Measurements from ENCODE around the gene OR56B4. TPM values are rescaled to one million over a fixed set of nuclear protein-coding genes. Genes with fewer than 3 reads are reported as not detected.

Gene OR56B4
- total RNA-seq, 5 donors from 2014 or later (not counting 1 experiment from before 2014, with no cell fraction given): not detected

GRCh38 chr11:6156628-6157359 is 49.3 kb downstream of the OR56B4 start:
- H3K4me1 ChIP-seq (ENCODE audit: control insufficient read depth in 1 of 2, extremely low read depth in 1 of 2, insufficient read depth in 2 of 2, low read length in 2 of 2): no peaks in the 10 kb centered on the region
- ATAC-seq (replicated peaks in 1 of 4) (no peak), DNase-seq (no peak)
- H3K27me3 ChIP-seq (replicated peaks in 1 of 2; ENCODE audit: control insufficient read depth in 2 of 2, extremely low read depth in 1 of 2, insufficient read depth in 2 of 2, low read length in 1 of 2): no peaks in the 10 kb centered on the region
- 75% methylated on average over 4 of the region's 7 CpGs for WGBS (ENCODE audit: insufficient coverage)
- no peak overlapping the region for H3K4me3 ChIP-seq (ENCODE audit: control insufficient read depth in 1 of 2, extremely low read depth in 1 of 2, low read length in 1 of 2)
- CTCF ChIA-PET: interaction anchor here in 1 of 2 donors (0.5 kb wide), 1 partner anchor 203 kb away, joined by 4 read pairs; no protein-coding TSS in a partner anchor
- no peak overlapping the region for H3K27ac Mint-ChIP-seq
- POLR2A ChIA-PET: no interaction called here
- H3K27me3 Mint-ChIP-seq: peaks cover 2 to 16% of the 10 kb centered on the region in 2 donors
- no peaks in the 10 kb centered on the region for H3K9me3 Mint-ChIP-seq
- no peaks in the 10 kb centered on the region for H3K4me1 Mint-ChIP-seq
- no peak overlapping the region for H3K27ac ChIP-seq (ENCODE audit: low read length)
- H3K36me3 ChIP-seq (ENCODE audit: control insufficient read depth in 2 of 2, extremely low read depth in 1 of 2, insufficient read depth in 1 of 2, low read length in 1 of 2): no peaks in the 10 kb centered on the region
- H3K4me3 Mint-ChIP-seq: no peak overlapping the region
- no peaks in the 10 kb centered on the region for H3K9me3 ChIP-seq
- H3K36me3 Mint-ChIP-seq: no peaks in the 10 kb centered on the region

Other genes starting within 250 kb of the OR56B4 start
- gene OR52E8, start 250.0 kb upstream of the OR56B4 start, total RNA-seq: not detected
- not detected for gene OR52E4, start 227.1 kb upstream of the OR56B4 start, total RNA-seq
- gene OR52E5, start 214.5 kb upstream of the OR56B4 start, total RNA-seq: not detected
- not detected for gene OR56A3, start 165.4 kb upstream of the OR56B4 start, total RNA-seq
- gene OR56A5, start 139.2 kb upstream of the OR56B4 start, total RNA-seq: not detected
- under 1 TPM in 1 of 5 donors, not detected in 4; 0.32 TPM for gene OR52L1, start 120.7 kb upstream of the OR56B4 start, total RNA-seq
- gene OR56A4, start 100.7 kb upstream of the OR56B4 start, total RNA-seq: under 1 TPM in 2 of 5 donors, not detected in 3; 0.07 to 0.09 TPM
- under 1 TPM in 1 of 5 donors, not detected in 4; 0.23 TPM for gene OR56A1, start 76.9 kb upstream of the OR56B4 start, total RNA-seq
- gene OR52B2, start 62.6 kb downstream of the OR56B4 start, total RNA-seq: not detected
- gene OR52W1, start 91.5 kb downstream of the OR56B4 start, total RNA-seq: not detected
- gene C11orf42, start 97.9 kb downstream of the OR56B4 start, total RNA-seq: not detected
- 10 to 100 TPM; 28.9 to 49.7 (median 45.4) TPM for gene FHIP1B, start 127.0 kb downstream of the OR56B4 start, total RNA-seq
- under 1 TPM; 0.20 to 0.88 (median 0.44) TPM for gene CNGA4, start 131.4 kb downstream of the OR56B4 start, total RNA-seq
- not detected for gene CCKBR, start 152.2 kb downstream of the OR56B4 start, total RNA-seq
- under 1 TPM in 2 of 5 donors, not detected in 3; 0.23 to 0.43 TPM for gene CAVIN3, start 212.8 kb downstream of the OR56B4 start, total RNA-seq

All from T-cell (primary cell).